HCT116 (cell line): ENCODE results near the gene IAH1. TPM values are rescaled to one million over a fixed set of nuclear protein-coding genes. Genes with fewer than 3 reads are reported as not detected.

ENCODE experiments used
- ATAC-seq: fragments of 200-7000 bp; cut with Tn5 transposase; 2 replicates; pipeline ENCODE4 v1.9.1; 2020; ENCODE audit warnings: mild to moderate bottlenecking, moderate library complexity
- BruUV-seq: library from RNA; stranded (reverse); fragments of 400-500 nt; replicated peaks from 2 replicates; lab custom pipeline; 2021; lab: Mats Ljungman, UMichigan
- CTCF ChIA-PET: fragments of 300-600 bp; sonication (Branson Sonifier 250); formaldehyde crosslinking; loops from one replicate; lab custom pipeline; 2021; ENCODE audit warnings: antibody characterized with exemption; lab: Charles Lee
- POLR2A ChIA-PET: fragments of 300-600, 350-600 bp; sonication (Branson Sonifier 250); formaldehyde crosslinking; loops from one replicate; lab custom pipeline; 2021; ENCODE audit warnings: antibody characterized with exemption; lab: Charles Lee
- RAD21 ChIA-PET, 2 experiments: fragments of 300-600 bp; sonication (Branson Sonifier 250); formaldehyde crosslinking; loops; one replicate each; lab custom pipeline; 2023; ENCODE audit warnings: low total read pairs in 2 of 2; ENCODE audit not compliant: uncharacterized antibody in 2 of 2, unreplicated experiment in 2 of 2, low non-redundant PET in 1 of 2; lab: Charles Lee
- DNase-seq: peaks from one replicate; pipeline ENCODE4 v3.0.0-alpha.2; 2010; ENCODE audit warnings: low read depth, low spot score
- H2AFZ ChIP-seq: fragments of 200-600 bp; shearing (Covaris generic), sonication (generic); 2 replicates; pipeline ENCODE4 v1.6.1; 2017; ENCODE audit warnings: low read depth, mixed run types, mixed read lengths, antibody characterized with exemption, low read length; ENCODE audit not compliant: poor library complexity, severe bottlenecking
- H3K27ac ChIP-seq: 2 replicates; pipeline ENCODE4 v1.5.1; 2012; ENCODE audit warnings: low read depth, low read length
- H3K27me3 ChIP-seq: fragments of 200-600 bp; sonication (generic); 2 replicates; pipeline ENCODE4 v1.6.1; 2016; ENCODE audit warnings: mixed run types, low read length, mixed read lengths; ENCODE audit not compliant: insufficient read depth
- H3K36me3 ChIP-seq, 2 experiments: fragments of 200-500 bp in 1 of 2; fragments of 200-600 bp in 1 of 2; sonication (Bioruptor generic) in 1 of 2; sonication (generic) in 1 of 2; 2 replicates each; pipeline versions ENCODE4 v1.5.1 to v1.6.1; 2014 to 2016; ENCODE audit warnings: low read length in 2 of 2, inconsistent platforms in 1 of 2, mixed read lengths in 1 of 2, mixed run types in 1 of 2; ENCODE audit not compliant: insufficient read depth in 2 of 2, control insufficient read depth in 1 of 2
- H3K4me1 ChIP-seq, 2 experiments: fragments of 200-600 bp in 1 of 2; sonication (generic) in 1 of 2; 2 replicates each; pipeline versions ENCODE4 v1.5.1 to v1.6.1; 2012 to 2017; ENCODE audit warnings: low read length in 2 of 2, inconsistent platforms in 1 of 2, mild to moderate bottlenecking in 1 of 2, mixed read lengths in 1 of 2, mixed run types in 1 of 2, moderate library complexity in 1 of 2; ENCODE audit not compliant: insufficient read depth in 2 of 2, control insufficient read depth in 1 of 2
- H3K4me2 ChIP-seq: fragments of 200-600 bp; sonication (generic); 2 replicates; pipeline ENCODE4 v1.6.1; 2017; ENCODE audit warnings: mixed run types, low read length, mixed read lengths
- H3K4me3 ChIP-seq, 2 experiments: fragments of 200-600 bp in 1 of 2; sonication (generic) in 1 of 2; replicated peaks in 1 of 2; 2 replicates each; pipeline ENCODE4 v1.5.1; 2011 to 2016; ENCODE audit warnings: low read length in 2 of 2, control low read depth in 1 of 2, low read depth in 1 of 2, mild to moderate bottlenecking in 1 of 2, mixed read lengths in 1 of 2, mixed run types in 1 of 2
- H3K79me2 ChIP-seq: fragments of 200-600 bp; sonication (generic); 2 replicates; pipeline ENCODE4 v1.6.1; 2017; ENCODE audit warnings: mild to moderate bottlenecking, mixed run types, low read length, moderate library complexity, mixed read lengths; ENCODE audit not compliant: insufficient read depth
- H3K9ac ChIP-seq: fragments of 200-600 bp; sonication (generic); 2 replicates; pipeline ENCODE4 v1.6.1; 2016; ENCODE audit warnings: low read length, mixed read lengths
- H3K9me2 ChIP-seq: fragments of 200-600 bp; sonication (generic), shearing (Covaris generic); 2 replicates; pipeline ENCODE4 v1.6.1; 2017; ENCODE audit warnings: mixed run types, mild to moderate bottlenecking, moderate library complexity; ENCODE audit not compliant: insufficient read depth
- H3K9me3 ChIP-seq, 2 experiments: fragments of 200-500 bp in 1 of 2; fragments of 200-600 bp in 1 of 2; sonication (Bioruptor generic) in 1 of 2; sonication (generic) in 1 of 2; 2 replicates each; pipeline ENCODE4 v1.6.1; 2014 to 2017; ENCODE audit warnings: low read length in 2 of 2, mixed read lengths in 2 of 2, inconsistent platforms in 1 of 2, low read depth in 1 of 2, mild to moderate bottlenecking in 1 of 2, mixed run types in 1 of 2, moderate library complexity in 1 of 2; ENCODE audit not compliant: control insufficient read depth in 1 of 2, insufficient read depth in 1 of 2
- H4K20me1 ChIP-seq: fragments of 200-600 bp; sonication (generic), shearing (Covaris generic); 2 replicates; pipeline ENCODE4 v1.6.1; 2017; ENCODE audit warnings: mixed run types, mild to moderate bottlenecking, moderate library complexity; ENCODE audit not compliant: insufficient read depth
- ATF3 ChIP-seq: IDR thresholded peaks from 2 replicates; pipeline ENCODE4 v1.6.1; 2012
- CBX3 ChIP-seq: IDR thresholded peaks from 2 replicates; pipeline ENCODE4 v1.6.1; 2012; ENCODE audit warnings: low read depth
- CEBPB ChIP-seq: IDR thresholded peaks from 2 replicates; pipeline ENCODE4 v1.6.1; 2012; ENCODE audit warnings: low read depth
- CTCF ChIP-seq, 3 experiments: fragments of 200-600 bp in 1 of 3; sonication (generic) in 1 of 3; IDR thresholded peaks in 2 of 3; conservative IDR thresholded peaks in 1 of 3; 2 replicates each; pipeline ENCODE4 v1.5.1; 2012 to 2017; ENCODE audit warnings: low read depth in 2 of 3, low read length in 2 of 3, antibody characterized with exemption in 1 of 3, borderline replicate concordance in 1 of 3, control low read depth in 1 of 3, mild to moderate bottlenecking in 1 of 3, mixed read lengths in 1 of 3, mixed run types in 1 of 3, moderate library complexity in 1 of 3; ENCODE audit not compliant: insufficient read depth in 1 of 3
- EZH2 ChIP-seq: fragments of 200-600 bp; sonication (generic); IDR thresholded peaks from 2 replicates; pipeline ENCODE4 v1.6.1; 2017; ENCODE audit warnings: antibody characterized with exemption, mixed run types
- EZH2phosphoT487 ChIP-seq: fragments of 200-600 bp; IDR thresholded peaks from 2 replicates; pipeline ENCODE4 v1.6.1; 2018; ENCODE audit warnings: antibody characterized with exemption, borderline replicate concordance
- JUND ChIP-seq: IDR thresholded peaks from 2 replicates; pipeline ENCODE4 v1.6.1; 2012
- RAD21 ChIP-seq: IDR thresholded peaks from 2 replicates; pipeline ENCODE4 v1.6.1; 2012; ENCODE audit warnings: low read depth, mild to moderate bottlenecking
- SP1 ChIP-seq: IDR thresholded peaks from 2 replicates; pipeline ENCODE4 v1.6.1; 2012; ENCODE audit warnings: low read depth
- intact Hi-C: fragments of 100-400 bp; cut with micrococcal nuclease; formaldehyde crosslinking; loops from 2 replicates; pipeline ENCODE4 v1.10.0; 2022
- total RNA-seq: library from RNA; stranded (reverse); gene quantifications from one replicate; pipeline ENCODE4 v1.2.1, GENCODE V29; 2021; ENCODE audit not compliant: unreplicated experiment

IAH1 gene
- total RNA-seq, 1 experiment from 2014 or later: 35.1 TPM

- H3K9ac ChIP-seq: no peak overlapping the region
- H3K27ac ChIP-seq: no peak overlapping the region
- H3K4me1 ChIP-seq: peaks cover 0 to 9% of the 10 kb centered on the region in 2 experiments; a peak in 1 of 4 replicates
- no peaks in the 10 kb centered on the region for H3K9me3 ChIP-seq
- H2AFZ ChIP-seq: no peak overlapping the region
- ATAC-seq: no peak
- no TSS peak for BruUV-seq
- no peak overlapping the region for H3K4me2 ChIP-seq
- ChIA-PET CTCF (no interaction called here), POLR2A (interaction anchor here (0.8 to 1.0 kb wide), 2 partner anchors 9 to 23 kb away, joined by 4 read pairs; no protein-coding TSS in a partner anchor), RAD21 (no interaction called here)
- DNase-seq: no peak
- no peak overlapping the region for H3K4me3 ChIP-seq
- intact Hi-C loops: no loop called here
- no peaks in the 10 kb centered on the region; the same call in 1 of the 2 replicates for H4K20me1 ChIP-seq
- no peak for TF ChIP-seq RAD21
- H3K27me3 ChIP-seq: no peaks in the 10 kb centered on the region
- no peaks in the 10 kb centered on the region for H3K9me2 ChIP-seq
- peaks cover 0 to 4% of the 10 kb centered on the region in 2 experiments; a peak in 1 of 4 replicates for H3K36me3 ChIP-seq
- peaks cover 18% of the 10 kb centered on the region for H3K79me2 ChIP-seq
These were observed 59.3 kb downstream of the IAH1 start for GRCh38 chr2:9533663-9534062.

GRCh38 chr2:9535177-9535576 is 60.8 kb downstream of the IAH1 start:
- ATAC-seq (no peak), DNase-seq (no peak)
- Histone ChIP-seq H3K27me3 (no peaks in the 10 kb centered on the region), H3K4me2 (no peak overlapping the region), H2AFZ (no peak overlapping the region), H3K9me2 (no peaks in the 10 kb centered on the region), H3K27ac (no peak overlapping the region), H3K79me2 (peaks cover 15% of the 10 kb centered on the region), H3K4me3 (no peak overlapping the region), H3K36me3 (peaks cover 0 to 4% of the 10 kb centered on the region in 2 experiments; a peak in 1 of 4 replicates), H3K9me3 (no peaks in the 10 kb centered on the region), H4K20me1 (peaks cover 3% of the 10 kb centered on the region; the same call in 1 of the 2 replicates), H3K4me1 (peaks cover 0 to 16% of the 10 kb centered on the region in 2 experiments; a peak in 2 of 4 replicates), H3K9ac (no peak overlapping the region)
- BruUV-seq: no TSS peak
- CTCF ChIA-PET: no interaction called here
- POLR2A ChIA-PET: interaction anchor here (1.1 kb wide), 1 partner anchor 21 kb away, joined by 3 read pairs; the partner anchor contains the start of gene ADAM17
- TF ChIP-seq ATF3 (no peak), EZH2phosphoT487 (no peak), RAD21 (no peak), CTCF (IDR thresholded peaks at IDR 0.05 in 2 of 3, conservative IDR thresholded peaks at IDR 0.05 in 1 of 3; ENCODE audit: borderline replicate concordance in 1 of 3, insufficient read depth in 1 of 3, low read depth in 2 of 3, low read length in 2 of 3) (no peak), SP1 (no peak), CBX3 (no peak), JUND (no peak), EZH2 (no peak), CEBPB (no peak)
- intact Hi-C loops: no loop called here
- RAD21 ChIA-PET: no interaction called here
